Esophagus (tissue), 2 donors: ENCODE measurements around the gene TMEM108. TPM values are rescaled to one million over a fixed set of nuclear protein-coding genes. Genes with fewer than 3 reads are reported as not detected.

ENCODE experiments used
- H3K27ac ChIP-seq, 2 donors: one replicate each; pipeline ENCODE4 v1.5.1; 2013; ENCODE audit warnings: low read depth in 2 of 2, mild to moderate bottlenecking in 2 of 2, inconsistent platforms in 1 of 2, low read length in 1 of 2, moderate library complexity in 1 of 2
- H3K27me3 ChIP-seq, 2 donors: one replicate each; pipeline ENCODE4 v1.6.1; 2013; ENCODE audit warnings: low read length in 2 of 2, control low read depth in 1 of 2, mild to moderate bottlenecking in 1 of 2; ENCODE audit not compliant: insufficient read depth in 2 of 2, control insufficient read depth in 1 of 2
- H3K36me3 ChIP-seq, 2 donors: one replicate each; pipeline ENCODE4 v1.6.1; 2013; ENCODE audit warnings: low read length in 1 of 2; ENCODE audit not compliant: control insufficient read depth in 2 of 2, insufficient read depth in 2 of 2
- H3K4me1 ChIP-seq, 2 donors: one replicate each; pipeline ENCODE4 v1.6.1; 2013; ENCODE audit warnings: low read length in 1 of 2; ENCODE audit not compliant: control insufficient read depth in 2 of 2, insufficient read depth in 2 of 2
- H3K4me3 ChIP-seq, 2 donors: one replicate each; pipeline ENCODE4 v1.5.1; 2013; ENCODE audit warnings: low read length in 2 of 2, mild to moderate bottlenecking in 2 of 2, low read depth in 1 of 2, moderate library complexity in 1 of 2
- H3K9me3 ChIP-seq, 2 donors: one replicate each; pipeline ENCODE4 v1.6.1; 2013; ENCODE audit warnings: mild to moderate bottlenecking in 2 of 2, low read depth in 1 of 2, low read length in 1 of 2, moderate library complexity in 1 of 2; ENCODE audit not compliant: control insufficient read depth in 2 of 2, insufficient read depth in 1 of 2
- WGBS, 2 donors: extraction: QIAGEN DNeasy Blood & Tissue Kit; methylation state at CpG; one replicate each; pipeline ENCODE4 v1.1.7; 2013; 5-methylcytosine and 5-hydroxymethylcytosine counted together
- polyA plus RNA-seq, 2 donors: library from polyadenylated mRNA; stranded (reverse); fragments of 200-250 nt; gene quantifications; one replicate each; pipeline ENCODE4 v1.2.3, GENCODE V29; 2013
- donor health status: healthy with polysubstance abuse.
- donor health status: Bipolar disorder and iron deficiency.

Gene TMEM108
- polyA plus RNA-seq, 2 donors = 0.41 to 2.7 TPM

DNA sequence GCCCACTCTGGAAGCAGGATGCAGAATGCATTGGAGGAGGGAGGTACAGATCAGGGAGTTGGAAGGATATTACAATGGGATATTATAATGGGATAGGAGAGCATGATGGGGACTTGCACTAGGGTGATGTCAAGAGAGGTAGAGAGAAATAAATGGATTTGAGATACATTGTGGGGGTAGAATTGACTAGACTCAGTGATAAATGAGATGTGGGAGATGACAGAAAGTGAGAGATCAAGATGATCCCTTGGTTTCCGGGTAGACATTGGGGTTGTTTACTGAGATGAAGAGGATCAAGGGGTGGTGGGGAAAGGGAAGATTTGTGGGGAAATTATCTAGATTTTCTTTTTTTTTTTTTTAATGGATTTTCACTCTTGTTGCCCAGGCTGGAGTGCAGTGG is 404.3 kb downstream of the TMEM108 start:
- Histone ChIP-seq H3K4me3 (no peak overlapping the region), H3K9me3 (no peaks in the 10 kb centered on the region), H3K27ac (no peak overlapping the region), H3K36me3 (no peaks in the 10 kb centered on the region), H3K27me3 (no peaks in the 10 kb centered on the region), H3K4me1 (no peaks in the 10 kb centered on the region)
- 77 to 85% methylated on average over 1 of the region's 1 CpG for WGBS, 2 donors

DNA sequence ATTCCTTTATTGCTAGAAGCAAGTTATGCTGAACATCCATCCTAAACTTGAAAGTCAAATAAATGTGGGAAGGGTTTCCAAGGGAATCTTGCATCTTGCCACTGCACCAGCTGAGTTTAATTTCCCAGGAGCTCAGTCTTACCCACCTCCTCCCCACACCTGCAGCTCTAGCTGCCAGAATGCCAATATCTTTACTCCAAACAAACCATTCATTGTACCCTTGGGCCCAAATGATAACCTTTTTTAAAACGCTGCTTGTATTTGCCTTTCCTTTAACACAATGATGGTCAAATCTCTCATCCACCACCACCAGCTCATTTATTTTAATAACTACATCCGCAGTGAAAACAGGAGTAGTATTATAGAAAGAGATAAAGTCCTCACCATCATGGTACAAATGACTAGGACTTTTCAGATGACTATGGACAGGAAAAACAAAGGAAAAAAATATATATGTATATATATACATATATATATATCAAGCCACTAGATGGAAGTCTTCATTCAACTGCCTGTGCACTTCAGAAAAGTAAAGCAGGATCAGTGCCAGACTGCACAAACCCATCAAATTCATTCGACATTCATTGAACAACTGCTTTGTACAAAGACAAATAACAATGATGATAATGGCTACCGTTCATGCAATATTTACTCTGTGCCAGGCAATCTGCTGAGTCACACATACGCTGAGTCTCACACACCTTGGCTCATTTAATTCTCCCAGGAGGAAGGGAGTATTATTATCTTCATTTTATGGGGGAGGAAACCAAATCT is 405.6 kb downstream of the TMEM108 start:
- Histone ChIP-seq H3K27me3 (no peaks in the 10 kb centered on the region), H3K4me1 (no peaks in the 10 kb centered on the region), H3K4me3 (no peak overlapping the region), H3K36me3 (no peaks in the 10 kb centered on the region), H3K9me3 (no peaks in the 10 kb centered on the region), H3K27ac (no peak overlapping the region)
- 32 to 37% methylated on average over 5 of the region's 5 CpGs for WGBS, 2 donors

DNA sequence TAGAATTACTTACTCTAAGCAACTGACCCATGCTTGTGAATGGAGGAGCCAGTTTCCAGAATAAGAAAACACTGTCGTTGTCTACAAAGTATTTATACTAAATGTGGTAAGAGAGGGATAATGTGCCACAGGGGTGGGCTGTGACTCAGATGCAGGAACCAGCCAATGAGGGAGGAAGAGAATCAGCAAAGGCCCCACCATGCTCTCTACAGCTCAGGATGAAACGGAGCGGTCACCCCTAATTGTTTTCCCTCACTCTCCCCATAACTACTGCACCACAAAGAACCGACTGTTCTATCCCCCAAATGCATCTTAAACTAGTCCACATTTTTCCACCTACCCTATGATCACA is 406.2 kb downstream of the TMEM108 start:
- H3K36me3 ChIP-seq = no peaks in the 10 kb centered on the region
- no peaks in the 10 kb centered on the region for H3K9me3 ChIP-seq
- peak overlapping the region in 1 of 2 donors; percentile 30 for H3K27ac ChIP-seq
- H3K4me3 ChIP-seq = no peak overlapping the region
- H3K27me3 ChIP-seq = no peaks in the 10 kb centered on the region
- no peaks in the 10 kb centered on the region for H3K4me1 ChIP-seq
- 77% methylated on average over 4 of the region's 4 CpGs for WGBS, 2 donors

DNA sequence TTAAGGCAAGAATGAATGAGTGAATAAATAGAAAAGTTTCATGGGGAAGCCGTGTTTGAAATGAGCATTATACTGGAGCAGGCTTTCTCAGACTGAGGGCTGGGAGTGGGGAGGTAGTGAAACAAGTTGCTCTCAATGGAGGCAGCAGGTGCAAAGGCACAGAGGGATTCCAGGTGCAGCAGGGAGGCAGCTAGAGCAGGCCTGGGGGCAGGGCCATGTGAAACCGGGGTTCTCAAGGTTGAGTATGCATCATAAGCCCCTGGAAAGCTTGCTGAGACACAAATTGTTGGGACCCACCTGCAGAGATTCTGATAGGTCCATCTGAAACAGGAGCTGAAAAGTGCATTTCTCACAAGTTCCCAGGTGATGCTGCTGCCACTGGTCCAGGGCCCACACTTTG is 406.9 kb downstream of the TMEM108 start:
- H3K4me1 ChIP-seq = no peaks in the 10 kb centered on the region
- H3K27ac ChIP-seq = no peak overlapping the region
- H3K9me3 ChIP-seq = no peaks in the 10 kb centered on the region
- no peaks in the 10 kb centered on the region for H3K27me3 ChIP-seq
- H3K36me3 ChIP-seq = no peaks in the 10 kb centered on the region
- no peak overlapping the region for H3K4me3 ChIP-seq
- 84 to 89% methylated on average over 2 of the region's 2 CpGs for WGBS, 2 donors
